ENCODE data around the gene FRY. TPM values are rescaled to one million over a fixed set of nuclear protein-coding genes. Genes with fewer than 3 reads are reported as not detected.

The FRY gene
- total RNA-seq, 1 experiment from 2014 or later, result 1.3 TPM

- H3F3A ChIP-seq (ENCODE audit: low read length, unreplicated experiment), result no peaks in the 10 kb centered on the region
- H3K4me2 ChIP-seq (ENCODE audit: low read length), result no peak overlapping the region
- POLR2A ChIA-PET (ENCODE audit: unreplicated experiment), result no interaction called here
- no TSS peak for BruUV-seq (replicated peaks)
- no peak overlapping the region for H3K4me3 ChIP-seq (ENCODE audit: low read length)
- ATAC-seq (no peak), DNase-seq (no peak)
- no peaks in the 10 kb centered on the region for H3K9me2 ChIP-seq (replicated peaks; ENCODE audit: low read length)
- TF ChIP-seq EZH2phosphoT487 (IDR thresholded peaks at IDR 0.05; ENCODE audit: borderline replicate concordance, low read length) (no peak), EZH2 (IDR thresholded peaks at IDR 0.05; ENCODE audit: low read length, unreplicated experiment) (no peak)
- H3K79me2 ChIP-seq (ENCODE audit: low read length), result no peaks in the 10 kb centered on the region
- H3K9me3 ChIP-seq (ENCODE audit: low read length), result no peaks in the 10 kb centered on the region
- no peaks in the 10 kb centered on the region for H3K4me1 ChIP-seq (ENCODE audit: insufficient read depth, low read length)
- intact Hi-C loops (cut with micrococcal nuclease), result no loop called here
- no peak overlapping the region for H3K27ac ChIP-seq (ENCODE audit: low read length)
- H4K20me1 ChIP-seq (ENCODE audit: low read length), result no peaks in the 10 kb centered on the region
- CTCF ChIA-PET, result no interaction called here
- no peaks in the 10 kb centered on the region for H3K36me3 ChIP-seq (ENCODE audit: low read depth, low read length)
- no peak overlapping the region for H3K9ac ChIP-seq (ENCODE audit: low read length)
- H3K27me3 ChIP-seq (ENCODE audit: low read length), result peaks cover 4% of the 10 kb centered on the region; the same call in 1 of the 2 replicates
- no peak overlapping the region for H2AFZ ChIP-seq (ENCODE audit: low read length)
These were observed 66.7 kb downstream of the FRY start for GRCh38 chr13:32098272-32098671.

- H3K4me3 ChIP-seq (ENCODE audit: low read length), result no peak overlapping the region
- H3K4me2 ChIP-seq (ENCODE audit: low read length), result no peak overlapping the region
- no peaks in the 10 kb centered on the region for H3K9me3 ChIP-seq (ENCODE audit: low read length)
- no peak overlapping the region for H2AFZ ChIP-seq (ENCODE audit: low read length)
- ChIA-PET CTCF (no interaction called here), POLR2A (ENCODE audit: unreplicated experiment) (no interaction called here)
- TF ChIP-seq EZH2phosphoT487 (IDR thresholded peaks at IDR 0.05; ENCODE audit: borderline replicate concordance, low read length) (no peak), EZH2 (IDR thresholded peaks at IDR 0.05; ENCODE audit: low read length, unreplicated experiment) (no peak), CTCF (conservative IDR thresholded peaks at IDR 0.05; ENCODE audit: low read depth, low read length) (no peak)
- ATAC-seq, result no peak
- no peaks in the 10 kb centered on the region for H4K20me1 ChIP-seq (ENCODE audit: low read length)
- intact Hi-C loops (cut with micrococcal nuclease), result no loop called here
- no peaks in the 10 kb centered on the region for H3K9me2 ChIP-seq (replicated peaks; ENCODE audit: low read length)
- H3K27me3 ChIP-seq (ENCODE audit: low read length), result peaks cover 21% of the 10 kb centered on the region; the same call in 1 of the 2 replicates
- no peaks in the 10 kb centered on the region for H3K79me2 ChIP-seq (ENCODE audit: low read length)
- no peak overlapping the region for H3K27ac ChIP-seq (ENCODE audit: low read length)
- BruUV-seq (replicated peaks), result no TSS peak
- H3K36me3 ChIP-seq (ENCODE audit: low read depth, low read length), result no peaks in the 10 kb centered on the region
- H3K9ac ChIP-seq (ENCODE audit: low read length), result no peak overlapping the region
- H3K4me1 ChIP-seq (ENCODE audit: insufficient read depth, low read length), result no peaks in the 10 kb centered on the region
- no peak for DNase-seq
- no peaks in the 10 kb centered on the region for H3F3A ChIP-seq (ENCODE audit: low read length, unreplicated experiment)
These were observed 74.2 kb downstream of the FRY start for GRCh38 chr13:32105653-32106313.

- no peaks in the 10 kb centered on the region for H4K20me1 ChIP-seq (ENCODE audit: low read length)
- intact Hi-C loops (cut with micrococcal nuclease), result no loop called here
- no peak overlapping the region for H3K27ac ChIP-seq (ENCODE audit: low read length)
- H3K9me3 ChIP-seq (ENCODE audit: low read length), result no peaks in the 10 kb centered on the region
- no peaks in the 10 kb centered on the region for H3K4me1 ChIP-seq (ENCODE audit: insufficient read depth, low read length)
- BruUV-seq (replicated peaks), result no TSS peak
- H3K9ac ChIP-seq (ENCODE audit: low read length), result no peak overlapping the region
- CTCF ChIA-PET, result no interaction called here
- no peak for TF ChIP-seq EZH2phosphoT487 (IDR thresholded peaks at IDR 0.05; ENCODE audit: borderline replicate concordance, low read length)
- no peak for TF ChIP-seq CTCF (conservative IDR thresholded peaks at IDR 0.05; ENCODE audit: low read depth, low read length)
- TF ChIP-seq EZH2 (IDR thresholded peaks at IDR 0.05; ENCODE audit: low read length, unreplicated experiment), result no peak
- no peaks in the 10 kb centered on the region for H3K36me3 ChIP-seq (ENCODE audit: low read depth, low read length)
- no peak for ATAC-seq
- no peaks in the 10 kb centered on the region for H3F3A ChIP-seq (ENCODE audit: low read length, unreplicated experiment)
- no peak overlapping the region for H3K4me3 ChIP-seq (ENCODE audit: low read length)
- POLR2A ChIA-PET (ENCODE audit: unreplicated experiment), result no interaction called here
- H3K79me2 ChIP-seq (ENCODE audit: low read length), result no peaks in the 10 kb centered on the region
- no peak for DNase-seq
- no peak overlapping the region for H2AFZ ChIP-seq (ENCODE audit: low read length)
- H3K9me2 ChIP-seq (replicated peaks; ENCODE audit: low read length), result no peaks in the 10 kb centered on the region
- no peak overlapping the region for H3K4me2 ChIP-seq (ENCODE audit: low read length)
- H3K27me3 ChIP-seq (ENCODE audit: low read length), result peaks cover 17% of the 10 kb centered on the region; the same call in 1 of the 2 replicates
These were observed 75.9 kb downstream of the FRY start for GRCh38 chr13:32107474-32107873.

Measured in PC-3 (cell line).